Measurements from ENCODE around the gene UBTD2.

Gene UBTD2

GRCh38 chr5:172162987-172163343 is 120.6 kb downstream of the UBTD2 start:
- Histone ChIP-seq H3K36me3 (ENCODE audit: control insufficient read depth, low read depth, low read length) (no peaks in the 10 kb centered on the region), H3K27me3 (ENCODE audit: control insufficient read depth, insufficient read depth, low read length) (no peaks in the 10 kb centered on the region), H3K27ac (ENCODE audit: low read length) (no peak overlapping the region), H3K4me3 (ENCODE audit: low read length) (no peak overlapping the region), H3K9me3 (ENCODE audit: control insufficient read depth, low read depth, low read length) (no peaks in the 10 kb centered on the region), H3K9ac (ENCODE audit: low read length) (no peak overlapping the region), H3K4me1 (ENCODE audit: control insufficient read depth, low read depth, low read length) (no peaks in the 10 kb centered on the region)

DNA sequence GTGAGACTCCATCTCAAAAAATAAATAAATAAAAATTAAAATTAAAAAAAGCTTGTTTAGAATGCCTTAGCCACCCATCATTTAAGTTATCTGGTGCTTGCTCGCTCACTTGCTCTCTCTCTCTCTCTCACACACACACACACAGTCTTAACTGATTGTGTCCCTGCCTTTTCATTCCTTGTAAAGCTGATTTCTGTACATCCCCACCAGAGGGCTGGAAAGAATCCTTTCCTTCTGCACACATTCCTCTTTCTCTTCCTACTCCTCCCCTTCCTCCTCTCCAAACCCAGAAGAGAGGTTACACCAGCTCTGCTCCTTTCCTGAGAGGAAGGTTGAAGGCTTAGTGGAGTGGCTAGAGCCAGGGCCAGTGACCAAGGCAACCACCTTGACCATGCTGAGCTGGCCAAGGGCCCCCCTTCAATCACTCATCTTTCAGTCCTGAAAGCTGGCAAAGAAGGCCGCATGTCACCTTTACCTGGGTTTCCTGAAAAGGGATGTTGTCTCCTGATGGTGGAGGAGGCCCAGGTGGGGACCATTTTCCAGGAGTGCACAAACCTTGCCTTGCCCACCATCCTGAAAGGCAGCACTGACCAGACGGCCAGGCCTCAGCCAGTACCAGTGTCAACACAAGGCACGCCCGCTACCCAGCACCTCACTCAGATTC is 121.1 kb downstream of the UBTD2 start:
- H3K27ac ChIP-seq (ENCODE audit: low read length): no peak overlapping the region
- no peaks in the 10 kb centered on the region for H3K36me3 ChIP-seq (ENCODE audit: control insufficient read depth, low read depth, low read length)
- no peak overlapping the region for H3K9ac ChIP-seq (ENCODE audit: low read length)
- H3K4me1 ChIP-seq (ENCODE audit: control insufficient read depth, low read depth, low read length): no peaks in the 10 kb centered on the region
- no peaks in the 10 kb centered on the region for H3K27me3 ChIP-seq (ENCODE audit: control insufficient read depth, insufficient read depth, low read length)
- H3K9me3 ChIP-seq (ENCODE audit: control insufficient read depth, low read depth, low read length): no peaks in the 10 kb centered on the region
- H3K4me3 ChIP-seq (ENCODE audit: low read length): no peak overlapping the region

DNA sequence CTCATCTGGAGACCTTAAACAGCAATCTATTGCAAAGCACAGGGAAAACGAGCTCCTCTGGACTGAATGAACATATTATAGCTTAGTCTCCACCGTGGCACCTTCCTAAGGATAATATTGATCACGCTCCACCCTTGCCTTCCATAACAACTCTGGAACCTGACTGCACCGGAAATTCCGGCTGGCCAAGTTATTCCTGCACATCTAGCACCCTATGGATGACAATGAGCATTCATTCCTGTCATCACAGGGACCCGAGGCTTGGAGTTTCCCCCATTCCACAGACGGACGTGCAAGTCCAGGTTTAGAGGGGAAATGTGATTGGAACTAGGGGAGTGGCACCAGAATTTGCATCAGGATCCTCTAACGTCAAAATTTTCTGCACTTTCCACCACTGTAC is 123.1 kb downstream of the UBTD2 start:
- H3K9ac ChIP-seq (ENCODE audit: low read length): no peak overlapping the region
- no peaks in the 10 kb centered on the region for H3K9me3 ChIP-seq (ENCODE audit: control insufficient read depth, low read depth, low read length)
- H3K4me3 ChIP-seq (ENCODE audit: low read length): no peak overlapping the region
- H3K27ac ChIP-seq (ENCODE audit: low read length): no peak overlapping the region
- no peaks in the 10 kb centered on the region for H3K27me3 ChIP-seq (ENCODE audit: control insufficient read depth, insufficient read depth, low read length)
- H3K36me3 ChIP-seq (ENCODE audit: control insufficient read depth, low read depth, low read length): no peaks in the 10 kb centered on the region
- no peaks in the 10 kb centered on the region for H3K4me1 ChIP-seq (ENCODE audit: control insufficient read depth, low read depth, low read length)
